SU-DHL-6 (cell line): ENCODE data around the gene SLC8A1.

ENCODE experiments used
- H2AFZ ChIP-seq: fragments of 200-600 bp; sonication (generic); 2 replicates; pipeline ENCODE4 v1.6.1; 2014; ENCODE audit warnings: low read depth, mild to moderate bottlenecking, moderate library complexity, mixed read lengths, antibody characterized with exemption, low read length; ENCODE audit not compliant: severe bottlenecking
- H3F3A ChIP-seq: fragments of 200-600 bp; shearing (Covaris generic); 2 replicates; pipeline ENCODE4 v1.6.0; 2016; ENCODE audit warnings: antibody characterized with exemption, mild to moderate bottlenecking; ENCODE audit not compliant: insufficient read depth
- H3K27ac ChIP-seq: fragments of 200-600 bp; sonication (generic); 2 replicates; pipeline ENCODE4 v1.5.1; 2016; ENCODE audit warnings: low read depth, mild to moderate bottlenecking, low read length, moderate library complexity, mixed read lengths
- H3K27me3 ChIP-seq: fragments of 200-600 bp; sonication (generic), shearing (Covaris generic); 2 replicates; pipeline ENCODE4 v1.6.0; 2014; ENCODE audit warnings: mild to moderate bottlenecking, low read length
- H3K36me3 ChIP-seq: fragments of 200-600 bp; sonication (generic); 2 replicates; pipeline ENCODE4 v1.6.1; 2014; ENCODE audit warnings: mild to moderate bottlenecking, low read length, mixed read lengths
- H3K4me2 ChIP-seq: fragments of 300-600, 200-600 bp; shearing (Covaris generic), sonication (generic); 2 replicates; pipeline ENCODE4 v1.6.0; 2014; ENCODE audit warnings: low read length, low read depth, mild to moderate bottlenecking; ENCODE audit not compliant: poor library complexity, severe bottlenecking
- H3K4me3 ChIP-seq: fragments of 200-600 bp; sonication (generic); 2 replicates; pipeline ENCODE4 v1.5.1; 2014; ENCODE audit warnings: antibody characterized with exemption, low read length, mild to moderate bottlenecking, mixed read lengths; ENCODE audit not compliant: insufficient read depth, poor library complexity, severe bottlenecking
- H3K79me2 ChIP-seq: fragments of 200-600 bp; sonication (generic); 2 replicates; pipeline ENCODE4 v1.6.1; 2014; ENCODE audit warnings: mild to moderate bottlenecking, low read length, moderate library complexity; ENCODE audit not compliant: insufficient read depth
- H3K9ac ChIP-seq: fragments of 200-600 bp; sonication (generic); 2 replicates; pipeline ENCODE4 v1.7.0; 2014; ENCODE audit warnings: mild to moderate bottlenecking, low read length
- H3K9me2 ChIP-seq: fragments of 200-600 bp; sonication (generic); replicated peaks from 2 replicates; pipeline ENCODE4 v1.6.1; 2014; ENCODE audit warnings: low read length; ENCODE audit not compliant: insufficient read depth
- H3K9me3 ChIP-seq: fragments of 200-600 bp; sonication (generic); 2 replicates; pipeline ENCODE4 v1.6.1; 2014; ENCODE audit warnings: low read length, mixed read lengths; ENCODE audit not compliant: insufficient read depth
- H4K20me1 ChIP-seq: fragments of 200-600 bp; sonication (generic); 2 replicates; pipeline ENCODE4 v1.6.1; 2014; ENCODE audit warnings: low read depth, mild to moderate bottlenecking, antibody characterized with exemption, low read length, moderate library complexity, mixed read lengths
- EZH2phosphoT487 ChIP-seq: fragments of 200-600 bp; sonication (generic), shearing (Covaris generic); conservative IDR thresholded peaks from 2 replicates; pipeline ENCODE4 v1.6.1; 2018; ENCODE audit warnings: mild to moderate bottlenecking, antibody characterized with exemption, low read length, moderate library complexity, mixed read lengths
- TF ChIP-seq, protein P1 (sequence below): fragments of 200-600 bp; sonication (generic); IDR thresholded peaks from one replicate; pipeline ENCODE4 v1.5.1; 2017; ENCODE audit warnings: antibody characterized with exemption, mild to moderate bottlenecking, low read length, moderate library complexity; ENCODE audit not compliant: insufficient read depth, poor library complexity, severe bottlenecking

SLC8A1 gene

DNA sequence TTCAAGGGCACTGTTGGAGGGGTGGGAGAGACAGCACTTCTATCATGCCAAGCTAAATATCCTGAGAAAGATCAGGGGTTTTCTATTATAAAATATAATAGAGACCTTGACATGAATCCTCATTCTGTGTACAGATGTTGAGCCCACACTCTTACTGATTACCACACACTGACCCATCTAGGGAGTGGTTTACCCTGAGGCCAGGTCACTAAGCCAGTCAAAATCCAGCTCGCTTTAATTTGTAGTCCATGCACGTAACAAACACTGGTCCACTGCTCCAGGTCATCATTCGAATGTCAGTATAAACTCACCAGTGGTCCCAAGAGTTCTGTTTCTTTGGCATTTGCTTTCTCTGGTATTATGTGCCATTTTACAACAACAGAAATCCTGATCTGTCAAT lies 96.4 kb downstream of the SLC8A1 start:
- TF ChIP-seq, protein P1, sequence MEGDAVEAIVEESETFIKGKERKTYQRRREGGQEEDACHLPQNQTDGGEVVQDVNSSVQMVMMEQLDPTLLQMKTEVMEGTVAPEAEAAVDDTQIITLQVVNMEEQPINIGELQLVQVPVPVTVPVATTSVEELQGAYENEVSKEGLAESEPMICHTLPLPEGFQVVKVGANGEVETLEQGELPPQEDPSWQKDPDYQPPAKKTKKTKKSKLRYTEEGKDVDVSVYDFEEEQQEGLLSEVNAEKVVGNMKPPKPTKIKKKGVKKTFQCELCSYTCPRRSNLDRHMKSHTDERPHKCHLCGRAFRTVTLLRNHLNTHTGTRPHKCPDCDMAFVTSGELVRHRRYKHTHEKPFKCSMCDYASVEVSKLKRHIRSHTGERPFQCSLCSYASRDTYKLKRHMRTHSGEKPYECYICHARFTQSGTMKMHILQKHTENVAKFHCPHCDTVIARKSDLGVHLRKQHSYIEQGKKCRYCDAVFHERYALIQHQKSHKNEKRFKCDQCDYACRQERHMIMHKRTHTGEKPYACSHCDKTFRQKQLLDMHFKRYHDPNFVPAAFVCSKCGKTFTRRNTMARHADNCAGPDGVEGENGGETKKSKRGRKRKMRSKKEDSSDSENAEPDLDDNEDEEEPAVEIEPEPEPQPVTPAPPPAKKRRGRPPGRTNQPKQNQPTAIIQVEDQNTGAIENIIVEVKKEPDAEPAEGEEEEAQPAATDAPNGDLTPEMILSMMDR = no peak
- TF ChIP-seq EZH2phosphoT487 = no peak
- H3K4me2 ChIP-seq = no peak overlapping the region
- no peaks in the 10 kb centered on the region for H3F3A ChIP-seq
- H3K27ac ChIP-seq = no peak overlapping the region
- H3K36me3 ChIP-seq = no peaks in the 10 kb centered on the region
- no peaks in the 10 kb centered on the region for H3K9me2 ChIP-seq
- no peak overlapping the region for H3K4me3 ChIP-seq
- no peaks in the 10 kb centered on the region for H3K27me3 ChIP-seq
- H4K20me1 ChIP-seq = no peaks in the 10 kb centered on the region
- H3K79me2 ChIP-seq = no peaks in the 10 kb centered on the region
- no peak overlapping the region for H3K9ac ChIP-seq
- H3K9me3 ChIP-seq = no peaks in the 10 kb centered on the region
- H2AFZ ChIP-seq = no peak overlapping the region

DNA sequence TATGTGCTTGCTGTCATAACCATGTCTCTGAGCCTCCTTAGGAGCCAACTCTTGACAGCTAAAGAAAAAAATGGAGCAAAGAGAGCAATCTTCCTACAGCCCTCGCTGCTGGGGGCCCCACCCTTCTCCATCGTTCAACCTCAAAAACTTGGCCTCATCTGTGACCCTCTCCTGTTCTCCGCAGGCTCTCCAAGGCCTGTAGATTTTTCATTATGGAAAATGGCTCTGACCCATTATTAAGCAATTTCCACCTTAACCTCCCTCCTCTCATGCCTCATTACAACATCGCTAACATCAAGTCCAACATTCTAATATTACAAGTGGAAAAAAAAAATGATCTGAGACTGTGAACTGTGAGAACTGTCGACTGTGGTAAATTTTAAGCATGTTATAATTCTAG lies 98.7 kb downstream of the SLC8A1 start:
- Histone ChIP-seq H2AFZ (no peak overlapping the region), H3K27ac (no peak overlapping the region), H3F3A (no peaks in the 10 kb centered on the region), H3K27me3 (no peaks in the 10 kb centered on the region), H4K20me1 (no peaks in the 10 kb centered on the region), H3K9me2 (no peaks in the 10 kb centered on the region), H3K9me3 (no peaks in the 10 kb centered on the region), H3K36me3 (no peaks in the 10 kb centered on the region), H3K79me2 (no peaks in the 10 kb centered on the region), H3K9ac (no peak overlapping the region), H3K4me2 (no peak overlapping the region), H3K4me3 (no peak overlapping the region)
- no peak for TF ChIP-seq EZH2phosphoT487
- TF ChIP-seq, protein P1 = no peak

DNA sequence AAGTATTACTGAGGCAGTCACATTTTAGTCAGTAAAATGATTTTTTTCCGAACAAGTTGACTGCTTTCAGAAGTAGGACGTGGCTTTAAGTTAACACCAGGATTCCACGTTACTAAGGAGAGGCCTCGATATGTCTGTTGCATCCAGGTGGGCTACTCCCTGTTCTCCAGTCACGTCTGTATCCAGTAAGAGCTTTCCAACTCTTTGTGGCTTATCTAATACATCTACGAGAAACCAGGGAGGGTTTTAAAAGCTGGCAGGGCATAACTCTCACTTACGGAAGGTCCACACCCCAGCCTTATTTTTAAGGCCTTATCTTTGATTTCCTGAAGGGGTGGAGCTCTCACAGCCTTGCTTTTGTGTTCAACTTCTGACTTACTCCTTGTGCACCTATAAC lies 99.2 kb downstream of the SLC8A1 start:
- Histone ChIP-seq H3K9ac (no peak overlapping the region), H3K9me3 (no peaks in the 10 kb centered on the region), H4K20me1 (no peaks in the 10 kb centered on the region), H3F3A (no peaks in the 10 kb centered on the region), H3K27me3 (no peaks in the 10 kb centered on the region), H2AFZ (no peak overlapping the region), H3K4me2 (no peak overlapping the region), H3K9me2 (no peaks in the 10 kb centered on the region), H3K4me3 (no peak overlapping the region), H3K27ac (no peak overlapping the region), H3K36me3 (no peaks in the 10 kb centered on the region), H3K79me2 (no peaks in the 10 kb centered on the region)
- no peak for TF ChIP-seq EZH2phosphoT487
- TF ChIP-seq, protein P1 = no peak
